ENCODE results near the gene ECM1. TPM values are rescaled to one million over a fixed set of nuclear protein-coding genes. Genes with fewer than 3 reads are reported as not detected.

ECM1 gene
- total RNA-seq, 1 donor from 2014 or later: 15.5 TPM

DNA sequence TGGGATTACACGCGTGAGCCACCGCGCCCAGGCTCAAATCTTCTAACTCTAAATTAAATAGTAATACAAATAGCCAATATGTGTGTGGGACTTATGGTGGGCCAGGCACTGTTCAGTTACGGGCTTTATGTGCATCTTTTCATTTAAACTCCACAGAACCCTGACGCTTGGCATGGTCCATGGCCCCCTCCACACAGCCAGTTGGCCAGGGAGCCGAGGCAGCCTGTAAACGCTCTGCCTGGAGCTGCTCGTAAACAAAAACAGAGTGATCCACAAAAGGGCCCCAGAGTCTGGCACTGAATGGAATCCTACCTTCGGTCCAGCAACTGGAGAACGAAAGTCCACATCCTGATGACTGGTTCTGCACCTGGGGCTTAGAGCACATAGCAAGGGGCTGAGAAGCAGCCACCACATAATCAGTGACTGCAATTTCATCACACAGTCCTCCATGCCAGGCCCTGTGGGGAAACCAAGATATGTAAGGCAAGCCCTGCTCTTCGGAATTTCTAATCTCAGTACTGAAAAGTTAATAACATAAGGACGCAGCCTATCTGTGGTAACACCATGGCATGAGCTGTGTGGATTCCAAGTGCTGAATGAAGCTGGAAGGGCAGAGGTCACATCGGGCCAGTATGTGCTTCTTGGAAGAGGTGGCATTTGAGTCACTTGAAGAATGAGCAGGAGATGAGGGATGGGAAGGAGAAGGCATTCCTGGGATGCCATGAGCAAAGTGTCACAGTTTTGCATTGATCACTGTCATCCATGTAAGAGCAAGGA, 27.8 kb downstream of the ECM1 start:
- no peaks in the 10 kb centered on the region for H3K9me3 ChIP-seq
- no peaks in the 10 kb centered on the region for H3K36me3 ChIP-seq
- H3K27ac ChIP-seq: no peak overlapping the region
- H3K4me1 ChIP-seq: no peaks in the 10 kb centered on the region
- DNase-seq (no peak), ATAC-seq (no peak)
- intact Hi-C loops (cut with DNase I): no loop called here
- no peak overlapping the region for H3K4me3 ChIP-seq
- no peaks in the 10 kb centered on the region for H3K27me3 ChIP-seq
- TF ChIP-seq, protein P1, sequence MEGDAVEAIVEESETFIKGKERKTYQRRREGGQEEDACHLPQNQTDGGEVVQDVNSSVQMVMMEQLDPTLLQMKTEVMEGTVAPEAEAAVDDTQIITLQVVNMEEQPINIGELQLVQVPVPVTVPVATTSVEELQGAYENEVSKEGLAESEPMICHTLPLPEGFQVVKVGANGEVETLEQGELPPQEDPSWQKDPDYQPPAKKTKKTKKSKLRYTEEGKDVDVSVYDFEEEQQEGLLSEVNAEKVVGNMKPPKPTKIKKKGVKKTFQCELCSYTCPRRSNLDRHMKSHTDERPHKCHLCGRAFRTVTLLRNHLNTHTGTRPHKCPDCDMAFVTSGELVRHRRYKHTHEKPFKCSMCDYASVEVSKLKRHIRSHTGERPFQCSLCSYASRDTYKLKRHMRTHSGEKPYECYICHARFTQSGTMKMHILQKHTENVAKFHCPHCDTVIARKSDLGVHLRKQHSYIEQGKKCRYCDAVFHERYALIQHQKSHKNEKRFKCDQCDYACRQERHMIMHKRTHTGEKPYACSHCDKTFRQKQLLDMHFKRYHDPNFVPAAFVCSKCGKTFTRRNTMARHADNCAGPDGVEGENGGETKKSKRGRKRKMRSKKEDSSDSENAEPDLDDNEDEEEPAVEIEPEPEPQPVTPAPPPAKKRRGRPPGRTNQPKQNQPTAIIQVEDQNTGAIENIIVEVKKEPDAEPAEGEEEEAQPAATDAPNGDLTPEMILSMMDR (IDR thresholded peaks at IDR 0.05): no peak

DNA sequence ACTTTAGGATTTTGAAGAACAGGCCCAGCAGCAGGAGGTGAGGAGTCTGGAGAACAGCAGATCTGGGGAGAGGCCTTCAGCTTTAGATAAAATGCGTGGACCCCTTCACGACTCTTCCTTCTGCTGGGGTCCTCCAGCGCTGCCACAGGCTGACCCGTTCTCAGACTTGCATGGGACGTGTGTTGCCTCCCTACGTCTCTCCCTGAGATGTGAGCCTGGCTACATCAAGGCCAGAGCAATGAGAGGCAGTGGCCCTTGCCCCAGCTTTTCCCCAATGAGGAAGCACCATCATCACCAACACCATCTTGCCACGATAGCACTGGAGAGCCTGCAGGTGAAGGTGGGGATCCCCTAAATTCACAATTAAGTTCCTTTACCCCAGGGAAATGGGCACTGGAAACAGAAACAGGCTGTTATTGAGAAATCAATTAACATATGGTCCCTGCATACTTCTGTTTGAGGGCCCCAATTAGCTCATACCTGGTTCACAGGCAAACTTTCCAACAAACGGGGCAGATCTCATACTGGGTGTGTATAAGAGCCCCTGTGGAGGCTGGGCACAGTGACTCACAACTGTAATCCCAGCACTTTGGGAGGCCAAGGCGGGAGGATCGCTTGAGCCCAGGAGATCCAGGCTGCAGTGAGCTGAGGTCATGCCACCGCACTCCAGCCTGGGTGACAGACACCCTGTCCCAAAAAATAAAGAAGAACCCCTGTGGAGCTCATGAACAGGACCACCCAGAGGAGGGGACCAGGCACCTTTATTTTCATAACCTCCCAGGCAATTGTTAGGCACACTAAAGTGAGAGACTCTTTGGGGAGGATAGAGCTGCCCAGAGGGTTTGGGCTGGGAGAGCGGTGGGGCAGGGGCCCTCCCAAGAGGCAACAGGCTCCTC, 29.2 kb downstream of the ECM1 start:
- Histone ChIP-seq H3K27ac (no peak overlapping the region), H3K9me3 (no peaks in the 10 kb centered on the region), H3K4me1 (no peaks in the 10 kb centered on the region), H3K4me3 (no peak overlapping the region), H3K27me3 (no peaks in the 10 kb centered on the region), H3K36me3 (no peaks in the 10 kb centered on the region)
- TF ChIP-seq, protein P1 (IDR thresholded peaks at IDR 0.05): no peak
- intact Hi-C loops (cut with DNase I): no loop called here
- DNase-seq: no peak
- ATAC-seq: no peak

DNA sequence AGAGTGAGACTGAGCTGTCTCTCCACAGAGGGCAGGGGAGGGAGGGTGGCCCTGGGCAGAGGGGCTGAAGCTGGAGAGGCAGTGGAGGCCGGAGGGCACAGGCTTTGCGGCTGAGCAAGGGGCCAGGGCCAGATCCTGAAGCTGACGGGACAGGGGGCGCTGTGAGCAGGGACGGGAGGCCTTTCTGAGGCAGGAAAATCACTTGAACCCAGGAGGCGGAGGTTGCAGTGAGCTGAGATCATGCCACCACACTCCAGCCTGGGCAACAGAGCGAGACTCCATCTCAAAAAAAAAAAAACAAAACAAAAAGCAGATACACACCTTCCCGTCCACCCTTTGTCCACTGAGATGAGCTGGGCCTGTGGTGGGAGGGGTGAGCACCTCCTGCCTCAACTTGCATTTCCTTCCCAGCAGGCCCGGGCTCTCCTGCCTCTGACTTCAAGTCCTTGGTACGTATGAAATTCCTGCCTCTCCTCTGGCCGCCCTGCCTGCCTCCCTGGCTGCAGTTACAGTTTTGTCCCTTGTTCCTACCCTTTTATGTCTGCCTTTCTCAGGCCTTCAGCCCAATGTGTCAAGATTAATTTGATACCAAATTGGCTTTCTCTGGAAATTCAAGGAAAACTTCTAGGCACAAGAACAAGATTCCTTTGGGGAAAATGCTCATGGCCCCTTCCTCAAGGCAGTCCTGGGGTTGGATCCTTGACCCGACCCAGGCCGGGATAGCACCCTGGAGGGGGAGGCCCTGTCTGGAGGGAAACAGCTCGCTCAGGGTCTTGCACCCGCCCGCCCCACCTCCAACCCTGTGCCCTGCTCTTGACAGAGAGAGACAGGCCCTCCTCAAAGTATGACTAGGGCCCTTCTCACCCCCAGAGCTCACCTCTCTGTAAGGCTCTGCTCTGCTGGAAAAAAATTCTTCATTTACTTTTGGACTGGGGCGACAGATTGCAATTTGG, 30.1 kb downstream of the ECM1 start:
- H3K27ac ChIP-seq: no peak overlapping the region

GRCh38 chr1:150543500-150544143, 35.7 kb downstream of the ECM1 start:
- Histone ChIP-seq H3K4me1 (peaks cover 5% of the 10 kb centered on the region), H3K27ac (no peak overlapping the region), H3K4me3 (no peak overlapping the region), H3K27me3 (no peaks in the 10 kb centered on the region), H3K36me3 (no peaks in the 10 kb centered on the region), H3K9me3 (no peaks in the 10 kb centered on the region)
- DNase-seq: no peak
- TF ChIP-seq, protein P1 (IDR thresholded peaks at IDR 0.05): no peak
- intact Hi-C loops (cut with DNase I): no loop called here
- peak; percentile 49 for ATAC-seq

More for the DNA sequence above, 30.1 kb downstream of the ECM1 start:
- DNase-seq (no peak), ATAC-seq (peak; percentile 68)
- no peaks in the 10 kb centered on the region for H3K27me3 ChIP-seq
- TF ChIP-seq, protein P1 (IDR thresholded peaks at IDR 0.05): no peak
- H3K36me3 ChIP-seq: no peaks in the 10 kb centered on the region
- no peaks in the 10 kb centered on the region for H3K4me1 ChIP-seq
- H3K9me3 ChIP-seq: no peaks in the 10 kb centered on the region
- intact Hi-C loops (cut with DNase I): no loop called here
- no peak overlapping the region for H3K4me3 ChIP-seq

DNA sequence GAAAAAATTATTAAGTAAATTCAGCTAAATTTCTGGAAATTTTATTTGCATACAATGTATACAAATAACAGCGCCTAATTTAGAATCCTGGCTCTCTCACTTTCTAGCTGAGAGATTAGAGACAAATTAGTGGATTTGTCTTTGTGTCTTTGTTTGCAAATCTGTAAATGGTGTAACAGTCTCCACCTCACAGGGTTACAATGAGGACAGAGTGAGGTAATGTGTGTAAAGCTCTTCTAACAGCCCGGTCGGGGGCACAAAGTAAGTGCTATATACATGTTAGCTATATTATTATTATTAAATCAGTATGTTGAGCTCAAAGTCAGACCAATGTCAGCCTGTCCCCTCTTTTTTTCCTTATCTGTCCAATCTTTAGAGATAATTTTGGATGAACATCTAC, 36.3 kb downstream of the ECM1 start:
- ATAC-seq: no peak
- peak overlapping the region; percentile 42 for H3K27ac ChIP-seq
- no peak for DNase-seq
- H3K4me3 ChIP-seq: no peak overlapping the region
- no peaks in the 10 kb centered on the region for H3K9me3 ChIP-seq
- intact Hi-C loops (cut with DNase I): no loop called here
- no peaks in the 10 kb centered on the region for H3K27me3 ChIP-seq
- H3K36me3 ChIP-seq: no peaks in the 10 kb centered on the region
- TF ChIP-seq, protein P1 (IDR thresholded peaks at IDR 0.05): no peak
- H3K4me1 ChIP-seq: peaks cover 5% of the 10 kb centered on the region

Data from upper lobe of right lung (tissue), 1 donor.